Fibroblast of the conjunctiva (primary cell): ENCODE data around the gene GP9.
"Not testable (repeated sequence)": the region's sequence is repeated elsewhere in the genome, so short reads cannot be mapped to it uniquely, and the experiment has no call there.

Experiments
- DNase-seq: peaks from one replicate; pipeline ENCODE4 v3.0.0-alpha.2; 2010; ENCODE audit warnings: low read depth

The GP9 gene

GRCh38 chr3:129050556-129051295 lies 9.9 kb upstream of the GP9 start:
- no peak for DNase-seq

GRCh38 chr3:129051871-129052340 lies 8.7 kb upstream of the GP9 start:
- DNase-seq = no peak

GRCh38 chr3:129052675-129053074 lies 7.9 kb upstream of the GP9 start:
- DNase-seq = no peak

- DNase-seq = no peak
Measured at GRCh38 chr3:129054605-129055104, 5.9 kb upstream of the GP9 start.

GRCh38 chr3:129056451-129057173 lies 4.0 kb upstream of the GP9 start:
- no peak for DNase-seq

- no peak for DNase-seq
Measured at GRCh38 chr3:129057249-129057648, 3.3 kb upstream of the GP9 start.

- no peak for DNase-seq
Measured at GRCh38 chr3:129058441-129059200, 2.0 kb upstream of the GP9 start.

- DNase-seq = no peak
Measured at GRCh38 chr3:129059311-129059958, 1.1 kb upstream of the GP9 start.

- DNase-seq = no peak
Measured at GRCh38 chr3:129061023-129061887, 676 bp downstream of the GP9 start.

- DNase-seq = no peak
Measured at GRCh38 chr3:129061888-129062834, 1.6 kb downstream of the GP9 start.

GRCh38 chr3:129063091-129063640 lies 2.6 kb downstream of the GP9 start:
- DNase-seq = no peak

- no peak for DNase-seq
Measured at GRCh38 chr3:129063841-129064482, 3.4 kb downstream of the GP9 start.

- DNase-seq = no peak
Measured at GRCh38 chr3:129065016-129065719, 4.6 kb downstream of the GP9 start.

GRCh38 chr3:129065720-129066073 lies 5.1 kb downstream of the GP9 start:
- no peak for DNase-seq

- DNase-seq = not testable (repeated sequence)
Measured at GRCh38 chr3:129067719-129068118, 7.1 kb downstream of the GP9 start.

- no peak for DNase-seq
Measured at GRCh38 chr3:129068291-129068886, 7.8 kb downstream of the GP9 start.

GRCh38 chr3:129069313-129070085 lies 8.9 kb downstream of the GP9 start:
- DNase-seq = not testable (repeated sequence)
